ENCODE results near the gene REX1BD.

The REX1BD gene

DNA sequence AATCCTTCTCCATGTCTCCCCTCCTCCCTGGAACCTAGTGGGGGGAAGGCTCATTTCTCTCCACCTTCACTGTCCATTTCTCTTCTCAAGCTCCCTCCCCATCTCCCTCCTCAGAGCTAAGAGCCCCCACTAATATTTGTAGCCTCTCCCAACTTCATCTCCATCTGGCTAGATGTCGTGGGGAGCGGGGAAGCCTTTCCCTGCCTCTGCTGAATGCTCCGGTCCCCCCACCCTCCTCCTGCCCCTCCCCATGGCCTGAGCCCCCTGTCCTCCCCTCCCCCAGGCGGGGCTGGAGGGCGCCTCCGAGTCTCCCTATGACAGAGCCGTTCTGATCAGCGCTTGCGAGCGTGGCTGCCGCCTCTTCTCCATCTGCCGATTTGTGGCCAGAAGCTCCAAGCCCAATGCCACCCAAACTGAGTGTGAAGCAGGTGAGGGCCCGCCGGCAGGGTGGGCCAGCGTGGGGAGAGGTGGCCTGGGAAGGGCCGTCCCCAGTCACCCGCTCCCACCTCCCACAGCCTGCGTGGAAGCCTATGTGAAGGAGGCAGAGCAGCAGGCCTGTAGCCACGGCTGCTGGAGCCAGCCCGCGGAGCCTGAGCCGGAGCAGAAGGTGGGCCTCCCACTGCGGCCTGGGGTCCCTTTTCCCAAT lies 25.1 kb downstream of the REX1BD start:
- Histone ChIP-seq H3K36me3 (ENCODE audit: insufficient read depth, low read length) (no peaks in the 10 kb centered on the region), H3K9me3 (ENCODE audit: insufficient read depth, low read depth, low read length) (no peaks in the 10 kb centered on the region), H3K4me1 (ENCODE audit: insufficient read depth, low read length, poor library complexity, severe bottlenecking) (no peaks in the 10 kb centered on the region), H3K4me2 (ENCODE audit: low read depth, low read length, poor library complexity, severe bottlenecking) (no peak overlapping the region), H3K4me3 (ENCODE audit: low read length, poor library complexity, severe bottlenecking) (no peak overlapping the region), H3F3A (ENCODE audit: low read depth) (no peaks in the 10 kb centered on the region), H3K27me3 (ENCODE audit: insufficient read depth, low read length, poor library complexity, severe bottlenecking) (no peaks in the 10 kb centered on the region), H3K9ac (ENCODE audit: low read depth, low read length, poor library complexity, severe bottlenecking) (no peak overlapping the region), H3K79me2 (ENCODE audit: insufficient read depth, low read length) (no peaks in the 10 kb centered on the region), H2AFZ (ENCODE audit: low read length) (no peak overlapping the region), H3K9me2 (replicated peaks; ENCODE audit: low read depth, low read length) (no peaks in the 10 kb centered on the region), H4K20me1 (ENCODE audit: insufficient read depth, low read length, poor library complexity, severe bottlenecking) (no peaks in the 10 kb centered on the region)
- TF ChIP-seq EZH2phosphoT487 (IDR thresholded peaks at IDR 0.05; ENCODE audit: borderline replicate concordance): no peak
- TF ChIP-seq, protein P1, sequence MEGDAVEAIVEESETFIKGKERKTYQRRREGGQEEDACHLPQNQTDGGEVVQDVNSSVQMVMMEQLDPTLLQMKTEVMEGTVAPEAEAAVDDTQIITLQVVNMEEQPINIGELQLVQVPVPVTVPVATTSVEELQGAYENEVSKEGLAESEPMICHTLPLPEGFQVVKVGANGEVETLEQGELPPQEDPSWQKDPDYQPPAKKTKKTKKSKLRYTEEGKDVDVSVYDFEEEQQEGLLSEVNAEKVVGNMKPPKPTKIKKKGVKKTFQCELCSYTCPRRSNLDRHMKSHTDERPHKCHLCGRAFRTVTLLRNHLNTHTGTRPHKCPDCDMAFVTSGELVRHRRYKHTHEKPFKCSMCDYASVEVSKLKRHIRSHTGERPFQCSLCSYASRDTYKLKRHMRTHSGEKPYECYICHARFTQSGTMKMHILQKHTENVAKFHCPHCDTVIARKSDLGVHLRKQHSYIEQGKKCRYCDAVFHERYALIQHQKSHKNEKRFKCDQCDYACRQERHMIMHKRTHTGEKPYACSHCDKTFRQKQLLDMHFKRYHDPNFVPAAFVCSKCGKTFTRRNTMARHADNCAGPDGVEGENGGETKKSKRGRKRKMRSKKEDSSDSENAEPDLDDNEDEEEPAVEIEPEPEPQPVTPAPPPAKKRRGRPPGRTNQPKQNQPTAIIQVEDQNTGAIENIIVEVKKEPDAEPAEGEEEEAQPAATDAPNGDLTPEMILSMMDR (conservative IDR thresholded peaks at IDR 0.05; ENCODE audit: low read length): no peak

GRCh38 chr19:18616023-18616422 lies 27.4 kb downstream of the REX1BD start:
- Histone ChIP-seq H3F3A (ENCODE audit: low read depth) (no peaks in the 10 kb centered on the region), H3K79me2 (ENCODE audit: insufficient read depth, low read length) (no peaks in the 10 kb centered on the region), H3K9me2 (replicated peaks; ENCODE audit: low read depth, low read length) (no peaks in the 10 kb centered on the region), H3K27me3 (ENCODE audit: insufficient read depth, low read length, poor library complexity, severe bottlenecking) (no peaks in the 10 kb centered on the region), H3K4me2 (ENCODE audit: low read depth, low read length, poor library complexity, severe bottlenecking) (no peak overlapping the region), H2AFZ (ENCODE audit: low read length) (no peak overlapping the region), H4K20me1 (ENCODE audit: insufficient read depth, low read length, poor library complexity, severe bottlenecking) (no peaks in the 10 kb centered on the region), H3K36me3 (ENCODE audit: insufficient read depth, low read length) (no peaks in the 10 kb centered on the region), H3K9ac (ENCODE audit: low read depth, low read length, poor library complexity, severe bottlenecking) (no peak overlapping the region), H3K4me1 (ENCODE audit: insufficient read depth, low read length, poor library complexity, severe bottlenecking) (no peaks in the 10 kb centered on the region), H3K9me3 (ENCODE audit: insufficient read depth, low read depth, low read length) (no peaks in the 10 kb centered on the region), H3K4me3 (ENCODE audit: low read length, poor library complexity, severe bottlenecking) (no peak overlapping the region)
- TF ChIP-seq, protein P1 (conservative IDR thresholded peaks at IDR 0.05; ENCODE audit: low read length): no peak
- no peak for TF ChIP-seq EZH2phosphoT487 (IDR thresholded peaks at IDR 0.05; ENCODE audit: borderline replicate concordance)

DNA sequence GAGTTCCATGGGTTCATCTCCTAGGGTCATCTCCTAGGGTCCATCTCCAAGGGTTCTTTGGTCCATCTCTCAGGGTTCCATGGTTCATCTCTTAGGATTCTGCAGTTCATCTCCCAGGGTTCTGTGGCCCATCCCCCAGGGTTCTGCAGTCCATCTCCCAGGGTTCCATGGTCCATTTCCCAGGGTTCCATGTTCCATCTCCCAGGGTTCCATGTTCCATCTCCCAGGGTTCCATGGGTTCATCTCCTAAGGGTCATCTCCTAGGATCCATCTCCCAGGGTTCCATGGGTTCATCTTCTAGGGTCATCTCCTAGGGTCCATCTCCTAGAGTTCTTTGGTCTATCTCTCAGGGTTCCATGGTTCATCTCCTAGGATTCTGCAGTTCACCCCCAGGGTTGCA lies 29.0 kb downstream of the REX1BD start:
- no peak overlapping the region for H3K4me2 ChIP-seq (ENCODE audit: low read depth, low read length, poor library complexity, severe bottlenecking)
- H4K20me1 ChIP-seq (ENCODE audit: insufficient read depth, low read length, poor library complexity, severe bottlenecking): no peaks in the 10 kb centered on the region
- H2AFZ ChIP-seq (ENCODE audit: low read length): no peak overlapping the region
- no peaks in the 10 kb centered on the region for H3F3A ChIP-seq (ENCODE audit: low read depth)
- H3K9me3 ChIP-seq (ENCODE audit: insufficient read depth, low read depth, low read length): no peaks in the 10 kb centered on the region
- no peaks in the 10 kb centered on the region for H3K79me2 ChIP-seq (ENCODE audit: insufficient read depth, low read length)
- H3K4me1 ChIP-seq (ENCODE audit: insufficient read depth, low read length, poor library complexity, severe bottlenecking): no peaks in the 10 kb centered on the region
- no peak overlapping the region for H3K9ac ChIP-seq (ENCODE audit: low read depth, low read length, poor library complexity, severe bottlenecking)
- no peaks in the 10 kb centered on the region for H3K27me3 ChIP-seq (ENCODE audit: insufficient read depth, low read length, poor library complexity, severe bottlenecking)
- H3K4me3 ChIP-seq (ENCODE audit: low read length, poor library complexity, severe bottlenecking): no peak overlapping the region
- TF ChIP-seq, protein P1 (conservative IDR thresholded peaks at IDR 0.05; ENCODE audit: low read length): no peak
- no peak for TF ChIP-seq EZH2phosphoT487 (IDR thresholded peaks at IDR 0.05; ENCODE audit: borderline replicate concordance)
- no peaks in the 10 kb centered on the region for H3K9me2 ChIP-seq (replicated peaks; ENCODE audit: low read depth, low read length)
- H3K36me3 ChIP-seq (ENCODE audit: insufficient read depth, low read length): no peaks in the 10 kb centered on the region
